Erythroblast (primary cell): ENCODE results near the gene ATOH7.

Experiments used
- GATA1 ChIP-seq: IDR thresholded peaks from 2 replicates; pipeline ENCODE4 v1.6.1; 2011; ENCODE audit warnings: low read depth, mild to moderate bottlenecking, control low read depth, low read length, moderate library complexity
- POLR2A ChIP-seq: IDR thresholded peaks from 2 replicates; pipeline ENCODE4 v1.6.1; 2011; ENCODE audit warnings: mild to moderate bottlenecking, low read length

- no peak for TF ChIP-seq POLR2A
- TF ChIP-seq GATA1, result no peak
Measured at GRCh38 chr10:68233046-68233445, 1.1 kb upstream of the ATOH7 start.
